SU-DHL-6 (cell line): Measurements from ENCODE around the gene AGRN.

ENCODE experiments used
- H2AFZ ChIP-seq: fragments of 200-600 bp; sonication (generic); 2 replicates; pipeline ENCODE4 v1.6.1; 2014; ENCODE audit warnings: low read depth, mild to moderate bottlenecking, moderate library complexity, mixed read lengths, antibody characterized with exemption, low read length; ENCODE audit not compliant: severe bottlenecking
- H3F3A ChIP-seq: fragments of 200-600 bp; shearing (Covaris generic); 2 replicates; pipeline ENCODE4 v1.6.0; 2016; ENCODE audit warnings: antibody characterized with exemption, mild to moderate bottlenecking; ENCODE audit not compliant: insufficient read depth
- H3K27ac ChIP-seq: fragments of 200-600 bp; sonication (generic); 2 replicates; pipeline ENCODE4 v1.5.1; 2016; ENCODE audit warnings: low read depth, mild to moderate bottlenecking, low read length, moderate library complexity, mixed read lengths
- H3K27me3 ChIP-seq: fragments of 200-600 bp; sonication (generic), shearing (Covaris generic); 2 replicates; pipeline ENCODE4 v1.6.0; 2014; ENCODE audit warnings: mild to moderate bottlenecking, low read length
- H3K36me3 ChIP-seq: fragments of 200-600 bp; sonication (generic); 2 replicates; pipeline ENCODE4 v1.6.1; 2014; ENCODE audit warnings: mild to moderate bottlenecking, low read length, mixed read lengths
- H3K4me2 ChIP-seq: fragments of 300-600, 200-600 bp; shearing (Covaris generic), sonication (generic); 2 replicates; pipeline ENCODE4 v1.6.0; 2014; ENCODE audit warnings: low read length, low read depth, mild to moderate bottlenecking; ENCODE audit not compliant: poor library complexity, severe bottlenecking
- H3K4me3 ChIP-seq: fragments of 200-600 bp; sonication (generic); 2 replicates; pipeline ENCODE4 v1.5.1; 2014; ENCODE audit warnings: antibody characterized with exemption, low read length, mild to moderate bottlenecking, mixed read lengths; ENCODE audit not compliant: insufficient read depth, poor library complexity, severe bottlenecking
- H3K79me2 ChIP-seq: fragments of 200-600 bp; sonication (generic); 2 replicates; pipeline ENCODE4 v1.6.1; 2014; ENCODE audit warnings: mild to moderate bottlenecking, low read length, moderate library complexity; ENCODE audit not compliant: insufficient read depth
- H3K9ac ChIP-seq: fragments of 200-600 bp; sonication (generic); 2 replicates; pipeline ENCODE4 v1.7.0; 2014; ENCODE audit warnings: mild to moderate bottlenecking, low read length
- H3K9me2 ChIP-seq: fragments of 200-600 bp; sonication (generic); replicated peaks from 2 replicates; pipeline ENCODE4 v1.6.1; 2014; ENCODE audit warnings: low read length; ENCODE audit not compliant: insufficient read depth
- H3K9me3 ChIP-seq: fragments of 200-600 bp; sonication (generic); 2 replicates; pipeline ENCODE4 v1.6.1; 2014; ENCODE audit warnings: low read length, mixed read lengths; ENCODE audit not compliant: insufficient read depth
- H4K20me1 ChIP-seq: fragments of 200-600 bp; sonication (generic); 2 replicates; pipeline ENCODE4 v1.6.1; 2014; ENCODE audit warnings: low read depth, mild to moderate bottlenecking, antibody characterized with exemption, low read length, moderate library complexity, mixed read lengths
- EZH2phosphoT487 ChIP-seq: fragments of 200-600 bp; sonication (generic), shearing (Covaris generic); conservative IDR thresholded peaks from 2 replicates; pipeline ENCODE4 v1.6.1; 2018; ENCODE audit warnings: mild to moderate bottlenecking, antibody characterized with exemption, low read length, moderate library complexity, mixed read lengths
- TF ChIP-seq, protein P1 (sequence below): fragments of 200-600 bp; sonication (generic); IDR thresholded peaks from one replicate; pipeline ENCODE4 v1.5.1; 2017; ENCODE audit warnings: antibody characterized with exemption, mild to moderate bottlenecking, low read length, moderate library complexity; ENCODE audit not compliant: insufficient read depth, poor library complexity, severe bottlenecking

Gene AGRN

DNA sequence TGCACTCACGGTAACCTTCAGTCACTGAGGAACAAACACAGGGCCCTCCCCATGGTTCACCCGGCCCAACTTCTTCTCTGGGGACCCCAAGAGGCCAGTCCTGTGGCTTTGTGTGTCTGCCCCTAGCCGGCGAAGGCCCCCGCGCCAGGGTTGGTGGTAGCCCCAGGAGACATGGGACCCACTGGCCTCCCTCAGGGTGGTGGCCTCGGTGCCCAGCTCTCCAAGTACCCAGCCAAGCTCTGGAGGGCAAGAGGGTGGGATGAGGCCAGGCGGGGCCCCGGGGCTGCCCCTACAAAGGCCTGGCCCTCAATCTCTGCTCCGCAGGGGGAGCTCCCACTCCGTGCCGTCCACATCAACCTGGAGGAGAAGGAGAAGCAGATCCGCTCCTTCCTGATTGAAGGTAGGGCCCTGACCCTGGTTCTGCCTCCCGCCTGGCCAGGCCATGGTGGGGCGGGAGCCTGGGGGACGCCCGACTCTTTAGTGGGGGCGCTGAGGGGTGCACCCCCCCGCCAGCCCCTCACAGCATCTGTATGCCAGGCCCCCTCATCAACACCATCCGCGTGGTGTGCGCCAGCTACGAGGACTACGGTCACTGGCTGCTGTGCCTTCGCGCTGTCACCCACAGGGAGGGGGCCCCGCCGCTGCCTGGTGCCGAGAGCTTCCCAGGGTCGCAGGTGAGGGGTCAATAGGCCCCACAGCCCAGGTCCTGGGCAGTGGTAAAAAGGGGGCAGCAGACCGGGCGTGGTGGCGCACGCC, 48.0 kb upstream of the AGRN start:
- H3K9me3 ChIP-seq, result no peaks in the 10 kb centered on the region
- H3K27ac ChIP-seq, result no peak overlapping the region
- H3F3A ChIP-seq, result no peaks in the 10 kb centered on the region
- H3K4me3 ChIP-seq, result no peak overlapping the region
- H3K27me3 ChIP-seq, result no peaks in the 10 kb centered on the region
- no peaks in the 10 kb centered on the region for H3K9me2 ChIP-seq
- no peaks in the 10 kb centered on the region for H3K36me3 ChIP-seq
- no peaks in the 10 kb centered on the region for H4K20me1 ChIP-seq
- no peak overlapping the region for H2AFZ ChIP-seq
- H3K4me2 ChIP-seq, result no peak overlapping the region
- no peaks in the 10 kb centered on the region for H3K79me2 ChIP-seq
- no peak overlapping the region for H3K9ac ChIP-seq
- TF ChIP-seq, protein P1, sequence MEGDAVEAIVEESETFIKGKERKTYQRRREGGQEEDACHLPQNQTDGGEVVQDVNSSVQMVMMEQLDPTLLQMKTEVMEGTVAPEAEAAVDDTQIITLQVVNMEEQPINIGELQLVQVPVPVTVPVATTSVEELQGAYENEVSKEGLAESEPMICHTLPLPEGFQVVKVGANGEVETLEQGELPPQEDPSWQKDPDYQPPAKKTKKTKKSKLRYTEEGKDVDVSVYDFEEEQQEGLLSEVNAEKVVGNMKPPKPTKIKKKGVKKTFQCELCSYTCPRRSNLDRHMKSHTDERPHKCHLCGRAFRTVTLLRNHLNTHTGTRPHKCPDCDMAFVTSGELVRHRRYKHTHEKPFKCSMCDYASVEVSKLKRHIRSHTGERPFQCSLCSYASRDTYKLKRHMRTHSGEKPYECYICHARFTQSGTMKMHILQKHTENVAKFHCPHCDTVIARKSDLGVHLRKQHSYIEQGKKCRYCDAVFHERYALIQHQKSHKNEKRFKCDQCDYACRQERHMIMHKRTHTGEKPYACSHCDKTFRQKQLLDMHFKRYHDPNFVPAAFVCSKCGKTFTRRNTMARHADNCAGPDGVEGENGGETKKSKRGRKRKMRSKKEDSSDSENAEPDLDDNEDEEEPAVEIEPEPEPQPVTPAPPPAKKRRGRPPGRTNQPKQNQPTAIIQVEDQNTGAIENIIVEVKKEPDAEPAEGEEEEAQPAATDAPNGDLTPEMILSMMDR, result no peak
- no peak for TF ChIP-seq EZH2phosphoT487

- Histone ChIP-seq H3K27ac (no peak overlapping the region), H4K20me1 (no peaks in the 10 kb centered on the region), H3K36me3 (no peaks in the 10 kb centered on the region), H3K9ac (no peak overlapping the region), H3K9me3 (no peaks in the 10 kb centered on the region), H2AFZ (no peak overlapping the region), H3K9me2 (no peaks in the 10 kb centered on the region), H3K79me2 (no peaks in the 10 kb centered on the region), H3F3A (no peaks in the 10 kb centered on the region), H3K27me3 (no peaks in the 10 kb centered on the region), H3K4me3 (no peak overlapping the region), H3K4me2 (no peak overlapping the region)
- TF ChIP-seq, protein P1, result no peak
- no peak for TF ChIP-seq EZH2phosphoT487
These were observed 47.0 kb upstream of the AGRN start for GRCh38 chr1:972726-973458.

GRCh38 chr1:973459-974292, 46.2 kb upstream of the AGRN start:
- H3K36me3 ChIP-seq, result no peaks in the 10 kb centered on the region
- no peaks in the 10 kb centered on the region for H3K79me2 ChIP-seq
- no peak overlapping the region for H3K27ac ChIP-seq
- no peak overlapping the region for H3K4me2 ChIP-seq
- no peaks in the 10 kb centered on the region for H3K27me3 ChIP-seq
- no peaks in the 10 kb centered on the region for H3K9me3 ChIP-seq
- H3K4me3 ChIP-seq, result no peak overlapping the region
- H3F3A ChIP-seq, result no peaks in the 10 kb centered on the region
- no peak overlapping the region for H3K9ac ChIP-seq
- TF ChIP-seq EZH2phosphoT487, result no peak
- TF ChIP-seq, protein P1, result no peak
- H2AFZ ChIP-seq, result no peak overlapping the region
- no peaks in the 10 kb centered on the region for H3K9me2 ChIP-seq
- H4K20me1 ChIP-seq, result no peaks in the 10 kb centered on the region
